NOMO-1 (cell line): ENCODE data around the gene DEPDC1B.
"Not testable (repeated sequence)": the region's sequence is repeated elsewhere in the genome, so short reads cannot be mapped to it uniquely, and the experiment has no call there.

Source experiments
- DNase-seq, 2 experiments: peaks; one replicate each; lab custom pipeline; 2025; ENCODE audit not compliant: unreplicated experiment in 2 of 2; lab: John Stamatoyannopoulos, UW

The DEPDC1B gene, protein sequence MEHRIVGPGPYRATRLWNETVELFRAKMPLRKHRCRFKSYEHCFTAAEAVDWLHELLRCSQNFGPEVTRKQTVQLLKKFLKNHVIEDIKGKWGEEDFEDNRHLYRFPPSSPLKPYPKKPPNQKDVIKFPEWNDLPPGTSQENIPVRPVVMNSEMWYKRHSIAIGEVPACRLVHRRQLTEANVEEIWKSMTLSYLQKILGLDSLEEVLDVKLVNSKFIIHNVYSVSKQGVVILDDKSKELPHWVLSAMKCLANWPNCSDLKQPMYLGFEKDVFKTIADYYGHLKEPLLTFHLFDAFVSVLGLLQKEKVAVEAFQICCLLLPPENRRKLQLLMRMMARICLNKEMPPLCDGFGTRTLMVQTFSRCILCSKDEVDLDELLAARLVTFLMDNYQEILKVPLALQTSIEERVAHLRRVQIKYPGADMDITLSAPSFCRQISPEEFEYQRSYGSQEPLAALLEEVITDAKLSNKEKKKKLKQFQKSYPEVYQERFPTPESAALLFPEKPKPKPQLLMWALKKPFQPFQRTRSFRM

DNA sequence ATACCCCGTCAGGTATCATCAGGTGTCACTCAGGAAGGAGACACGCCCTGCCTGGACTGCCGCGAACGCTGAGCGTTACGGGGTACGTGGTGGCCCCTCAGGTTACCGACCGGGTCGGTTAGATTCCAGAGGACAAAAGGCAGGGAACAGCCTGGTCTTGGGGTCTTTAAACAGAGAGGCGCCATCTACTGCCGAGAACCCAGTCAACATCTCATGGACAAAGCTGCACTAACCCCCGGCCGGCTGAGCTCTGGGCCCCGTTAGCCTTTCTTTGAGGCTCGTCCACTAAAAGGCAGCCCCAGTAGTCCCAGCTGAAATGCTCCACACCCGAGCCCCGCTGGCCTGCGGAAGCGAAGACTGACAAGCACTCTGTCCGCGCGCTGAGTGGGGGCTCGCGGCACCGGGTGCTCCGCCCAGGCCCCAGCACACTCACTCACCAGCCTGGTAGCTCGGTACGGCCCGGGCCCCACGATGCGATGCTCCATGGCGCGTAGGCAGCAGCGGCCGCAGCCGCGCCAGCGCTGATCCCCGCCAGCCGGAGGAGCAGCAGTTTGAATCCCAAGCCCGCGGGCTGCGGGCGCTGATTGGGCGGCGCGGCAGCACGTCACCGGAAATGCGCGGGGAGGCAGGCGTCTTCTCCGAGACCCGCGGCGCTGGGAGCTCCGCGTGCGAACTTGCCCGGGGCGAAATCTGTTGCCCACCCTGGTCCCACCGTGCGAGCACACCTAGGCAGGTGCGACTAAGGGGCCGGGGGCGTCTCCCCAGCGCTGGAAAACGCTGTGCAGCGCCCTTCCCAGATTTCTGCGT, at the start of gene DEPDC1B:
DEPDC1B (minus strand) TSS at position 558 of the 807 bp plus-strand sequence; CDS start at position 485, 73 bp downstream.
- peak; percentile 85 to 91 for DNase-seq

DNA sequence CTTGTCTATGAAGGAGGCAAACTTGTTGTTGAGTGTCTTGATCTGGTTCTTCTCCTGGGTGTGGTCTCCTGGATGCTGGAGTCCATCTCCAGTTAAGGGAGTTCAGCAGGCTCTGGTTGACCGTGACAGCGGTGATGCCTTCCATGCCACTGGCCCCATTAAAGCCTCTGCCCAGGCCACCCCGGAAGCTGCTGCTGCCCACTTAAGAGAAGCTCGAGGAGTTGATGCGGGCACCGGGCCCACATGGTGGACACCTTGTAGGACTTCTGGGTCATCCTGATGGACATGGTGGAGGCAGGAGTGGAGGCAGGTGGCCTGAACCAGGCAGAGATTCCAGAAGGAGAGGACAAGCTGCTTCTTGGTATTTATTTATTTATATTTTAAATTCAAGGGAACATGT, 44.7 kb upstream of the DEPDC1B start:
- no peak for DNase-seq

DNA sequence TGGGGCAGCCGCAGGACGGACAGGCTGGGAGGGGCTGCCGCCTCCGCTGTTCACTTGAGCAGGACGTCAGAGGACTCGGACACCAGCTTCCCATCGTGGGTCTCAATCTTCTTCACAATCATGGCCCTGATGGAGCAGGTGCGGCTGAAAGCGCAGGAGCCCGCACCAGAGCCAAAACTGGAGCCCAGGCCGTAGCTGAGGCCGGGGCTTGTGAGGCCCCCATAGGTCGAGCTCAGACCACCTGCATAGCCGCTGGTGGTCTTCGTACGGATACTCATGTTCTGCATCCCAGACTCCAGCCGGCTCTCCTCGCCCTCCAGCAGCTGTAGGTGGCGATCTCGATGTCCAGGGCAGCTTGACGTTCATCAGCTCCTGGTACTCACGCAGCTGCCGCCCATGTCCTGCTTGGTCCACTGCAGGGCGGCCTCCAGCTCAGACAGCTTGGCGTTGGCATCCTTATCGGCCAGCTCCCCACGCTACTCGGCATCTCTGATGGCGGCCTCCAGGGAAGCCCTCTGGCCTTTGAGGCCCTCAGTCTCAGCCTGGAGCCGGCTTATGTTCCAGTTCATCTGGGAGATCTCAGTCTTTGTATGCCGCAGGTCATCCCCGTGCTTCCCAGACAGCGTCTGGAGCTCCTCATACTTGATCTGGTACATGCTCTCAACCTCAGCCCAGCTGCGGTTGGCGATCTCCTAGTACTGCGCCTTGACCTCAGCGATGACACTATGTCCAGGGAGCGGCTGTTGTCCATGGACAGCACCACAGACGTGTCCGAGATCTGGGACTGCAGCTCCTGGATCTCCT, 43.7 kb upstream of the DEPDC1B start:
- DNase-seq, result no peak

DNA sequence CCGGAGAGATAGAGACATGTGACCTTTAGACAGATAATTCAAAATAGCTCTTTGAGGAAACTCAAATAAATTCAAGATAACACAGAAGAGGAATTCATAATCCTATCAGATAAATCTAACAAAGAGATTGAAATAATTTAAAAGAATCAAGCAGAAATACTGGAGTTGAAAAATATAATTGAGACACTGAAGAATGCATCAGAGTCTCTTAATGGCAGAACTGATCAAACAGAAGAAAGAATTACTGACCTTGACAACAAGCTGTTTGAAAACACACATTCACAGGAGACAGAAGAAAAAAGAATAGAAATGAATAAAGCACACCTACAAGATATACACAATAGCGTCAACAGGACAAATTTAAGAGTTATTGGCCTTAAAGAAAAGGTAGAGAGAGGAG, 40.4 kb upstream of the DEPDC1B start:
- no peak for DNase-seq

DNA sequence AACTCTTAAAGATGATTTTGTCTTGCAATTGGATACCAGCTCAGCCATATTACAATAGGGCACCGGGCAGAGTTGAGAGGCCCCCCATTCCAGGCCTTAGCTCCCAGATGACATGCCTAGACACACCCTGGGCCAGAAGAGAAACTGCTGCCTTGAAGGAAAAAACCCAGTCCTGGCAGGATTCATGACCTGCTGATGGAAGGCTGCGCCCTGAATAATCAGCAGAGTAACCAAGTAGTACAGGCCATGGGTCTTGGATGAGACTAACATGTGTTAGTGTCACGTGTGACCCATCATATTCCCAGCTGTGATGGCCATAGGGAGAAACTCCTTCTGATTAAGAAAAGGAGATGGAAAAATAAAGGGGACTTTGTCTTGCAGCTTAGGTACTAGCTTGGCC, 39.0 kb upstream of the DEPDC1B start:
- DNase-seq, result no peak

DNA sequence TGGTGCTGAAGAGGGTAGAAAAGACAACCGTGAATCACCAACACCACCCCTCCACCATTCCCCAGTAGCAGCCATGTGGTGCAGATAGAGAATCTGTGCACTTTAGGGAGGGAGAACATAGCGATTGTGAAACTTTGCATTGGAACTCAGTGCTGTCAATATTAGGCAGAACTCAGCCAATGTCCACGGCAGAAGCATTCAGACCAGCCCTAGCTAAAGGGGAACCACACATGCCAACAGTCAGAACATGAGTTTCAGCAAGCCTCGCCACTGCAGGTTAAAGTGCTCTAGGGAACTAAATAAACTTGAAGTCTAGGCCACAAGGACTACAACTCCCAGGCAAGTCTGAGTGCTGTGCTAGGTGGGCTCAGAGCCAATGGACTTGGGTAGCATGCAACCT, 38.5 kb upstream of the DEPDC1B start:
- peak in 1 of 2 experiments; percentile 22 for DNase-seq

DNA sequence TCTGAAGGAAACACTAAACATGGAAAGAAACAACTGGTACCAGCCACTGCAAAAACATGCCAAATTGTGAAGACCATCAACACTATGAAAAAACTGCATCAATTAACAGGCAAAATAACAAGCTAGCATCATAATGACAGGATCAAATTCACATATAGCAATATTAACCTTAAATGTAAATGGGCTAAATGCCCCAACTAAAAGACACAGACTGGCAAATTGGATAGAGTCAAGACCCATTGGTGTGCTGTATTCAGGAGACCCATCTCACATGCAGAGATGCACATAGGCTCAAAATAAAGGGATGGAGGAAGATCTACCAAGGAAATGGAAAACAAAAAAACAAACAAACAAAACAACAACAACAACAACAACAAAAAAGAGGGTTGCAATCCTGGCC, 30.9 kb upstream of the DEPDC1B start:
- not testable (repeated sequence) for DNase-seq

DNA sequence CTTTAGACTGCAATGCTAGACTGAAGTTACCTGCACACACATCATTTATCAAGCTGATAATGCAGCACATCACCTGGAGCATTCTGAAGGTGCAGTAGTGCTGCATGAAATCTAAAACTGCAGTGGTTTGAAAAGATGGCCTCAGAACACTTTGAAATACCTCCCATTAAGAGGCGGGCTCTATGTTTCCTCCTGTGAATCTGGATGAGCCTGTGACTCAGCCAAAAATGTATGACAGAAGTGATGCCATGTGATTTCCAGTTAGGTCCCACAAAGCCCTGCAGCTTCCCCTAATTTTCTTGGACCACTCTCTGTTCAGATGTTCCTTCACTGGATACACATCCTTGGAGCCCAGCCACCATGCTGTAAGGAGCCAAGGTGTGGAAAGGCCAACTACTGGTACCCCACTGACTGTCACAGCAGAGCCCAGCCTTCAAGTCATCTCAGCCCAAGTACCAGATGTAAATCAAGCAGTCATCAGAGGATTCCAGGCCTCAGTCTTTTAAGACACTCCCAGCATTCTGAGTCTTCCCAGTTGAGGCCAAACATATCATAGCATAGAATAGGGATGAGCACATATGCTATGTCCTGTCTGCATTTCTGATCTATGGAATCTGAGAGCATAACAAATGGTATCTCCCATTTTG, 27.2 kb upstream of the DEPDC1B start:
- no peak for DNase-seq

DNA sequence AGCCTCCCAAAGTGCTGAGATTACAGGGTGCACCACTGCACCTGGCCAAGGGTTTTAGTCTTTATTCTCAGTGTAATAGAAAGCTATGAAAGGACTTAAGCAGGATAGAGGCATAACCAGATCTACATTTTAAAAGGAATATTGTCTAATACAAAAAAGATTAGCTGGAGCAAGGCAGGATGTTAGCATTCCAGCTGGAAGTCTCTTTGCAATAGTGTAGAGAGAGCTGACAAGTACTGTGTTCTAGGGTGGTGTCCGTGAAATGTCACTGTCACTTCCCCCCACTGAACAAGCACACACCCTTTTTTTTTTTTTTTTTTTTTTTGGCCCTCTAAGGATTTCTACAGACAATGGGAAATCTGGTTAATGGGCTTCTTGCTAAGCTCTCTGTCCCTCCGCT, 24.2 kb upstream of the DEPDC1B start:
- no peak for DNase-seq

DNA sequence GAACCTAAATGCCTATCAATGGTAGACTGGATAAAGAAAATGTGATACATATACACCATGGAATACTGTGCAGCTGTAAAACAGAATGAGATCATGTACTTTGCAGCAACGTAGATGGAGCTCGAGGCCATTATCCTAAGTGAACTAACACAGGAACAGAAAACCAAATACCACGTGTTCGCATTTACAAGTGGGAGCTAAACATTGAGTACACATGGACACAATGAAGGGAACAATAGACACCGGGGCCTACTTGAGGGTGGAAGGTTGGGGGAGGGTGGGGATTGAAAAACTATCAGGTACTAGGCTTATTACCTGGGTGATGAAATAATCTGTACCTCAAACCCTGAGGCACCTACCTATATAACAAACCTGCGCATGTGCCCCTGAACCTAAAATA, 22.4 kb upstream of the DEPDC1B start:
- DNase-seq, result no peak

DNA sequence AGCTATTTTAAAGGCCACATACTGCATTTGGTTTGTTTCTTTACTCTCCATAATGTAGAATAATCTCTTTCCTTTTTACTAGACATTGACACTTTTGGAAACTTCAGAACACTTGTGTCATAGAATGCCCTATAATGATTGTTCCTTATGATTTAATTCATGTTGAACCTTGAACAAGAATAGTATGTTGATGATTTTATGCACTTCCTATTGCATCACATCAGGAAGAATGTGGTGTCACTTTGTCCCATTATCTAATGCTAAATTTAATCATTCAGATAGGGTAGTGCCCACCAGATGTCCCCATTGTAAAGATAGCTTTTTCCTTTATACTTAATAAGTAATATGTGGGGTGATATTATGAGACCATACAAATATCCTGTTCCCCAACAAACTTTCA, 19.4 kb upstream of the DEPDC1B start:
- no peak for DNase-seq

DNA sequence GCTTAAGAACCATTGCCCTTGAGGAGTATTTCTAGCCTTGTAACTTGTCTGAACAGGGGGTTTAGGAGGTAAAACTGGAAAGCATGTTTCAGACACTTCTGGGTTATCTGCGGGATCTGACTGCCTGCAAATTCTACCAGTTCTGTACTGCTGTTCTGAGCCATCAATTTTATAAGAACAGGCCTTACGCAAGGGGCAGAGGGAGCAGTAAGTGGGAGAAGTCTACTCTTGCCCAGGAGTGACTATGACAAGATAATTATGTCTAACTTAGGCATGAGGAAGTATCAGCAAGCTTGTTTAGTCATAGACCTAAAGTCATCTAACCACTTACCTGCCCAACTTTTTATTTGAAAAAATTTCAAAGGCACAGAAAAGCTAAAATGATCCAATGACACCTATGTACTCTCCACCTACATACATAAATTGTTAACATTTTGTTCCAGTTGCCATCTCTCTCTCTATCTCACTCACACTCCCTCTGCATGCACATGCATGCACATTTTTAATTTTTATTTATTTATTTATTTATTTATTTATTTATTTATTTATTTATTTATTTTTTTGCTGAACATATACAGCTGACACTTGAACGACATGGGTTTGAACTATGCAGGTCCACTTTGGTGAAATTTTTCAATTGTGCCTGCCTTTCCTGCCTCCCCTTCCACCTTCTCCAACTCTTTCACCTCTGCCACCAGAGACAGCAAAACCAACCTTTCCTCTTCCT, 18.4 kb upstream of the DEPDC1B start:
- peak; percentile 83 to 91 for DNase-seq

DNA sequence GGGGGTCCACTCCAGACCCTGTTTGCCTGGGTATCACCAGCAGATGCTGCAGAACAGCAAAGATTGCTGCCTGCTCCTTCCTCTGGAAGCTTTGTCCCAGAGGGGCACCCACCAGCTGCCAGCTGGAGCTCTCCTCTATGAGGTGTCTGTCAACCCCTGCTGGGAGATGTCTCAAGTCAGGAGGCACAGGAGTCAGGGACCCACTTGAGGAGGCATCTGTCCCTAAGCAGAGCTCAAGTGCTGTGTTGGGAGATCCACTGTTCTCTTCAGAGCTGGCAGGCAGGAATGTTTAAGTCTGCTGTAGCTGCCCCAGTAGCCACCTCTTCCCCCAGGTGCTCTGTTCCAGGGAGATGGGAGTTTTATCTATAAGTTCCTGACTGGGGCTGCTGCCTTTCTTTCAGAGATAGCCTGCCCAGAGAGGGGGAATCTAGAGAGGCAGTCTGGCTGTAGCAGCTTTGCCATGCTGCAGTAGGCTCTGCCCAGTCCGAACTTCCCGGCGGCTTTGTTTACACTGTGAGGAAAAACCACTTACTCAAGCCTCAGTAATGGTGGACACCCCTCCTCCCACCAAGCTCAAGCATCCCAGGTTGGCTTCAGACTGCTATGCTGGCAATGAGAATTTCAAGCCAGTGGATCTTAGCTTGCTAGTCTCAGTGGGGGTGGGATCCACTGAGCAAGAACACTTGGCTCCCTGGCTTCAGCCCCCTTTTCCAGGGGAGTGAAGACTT, 15.4 kb upstream of the DEPDC1B start:
- DNase-seq, result not testable (repeated sequence)

DNA sequence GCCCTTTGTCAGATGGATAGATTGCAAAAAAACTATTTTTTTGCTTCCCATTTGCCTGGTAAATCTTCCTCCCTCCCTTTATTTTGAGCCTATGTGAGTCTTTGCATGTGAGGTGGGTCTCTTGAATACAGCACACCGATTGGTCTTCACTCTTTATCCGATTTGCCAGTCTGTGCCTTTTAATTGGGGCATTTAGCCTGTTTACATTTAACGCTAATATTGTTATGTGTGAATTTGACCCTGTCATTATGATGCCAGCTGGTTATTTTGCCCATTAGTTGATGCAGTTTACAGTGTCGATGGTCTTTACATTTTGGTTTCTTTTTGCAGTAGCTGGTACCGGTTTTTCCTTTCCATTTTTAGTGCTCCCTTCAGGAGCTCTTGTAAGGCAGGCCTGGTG, 13.0 kb upstream of the DEPDC1B start:
- no peak for DNase-seq

DNA sequence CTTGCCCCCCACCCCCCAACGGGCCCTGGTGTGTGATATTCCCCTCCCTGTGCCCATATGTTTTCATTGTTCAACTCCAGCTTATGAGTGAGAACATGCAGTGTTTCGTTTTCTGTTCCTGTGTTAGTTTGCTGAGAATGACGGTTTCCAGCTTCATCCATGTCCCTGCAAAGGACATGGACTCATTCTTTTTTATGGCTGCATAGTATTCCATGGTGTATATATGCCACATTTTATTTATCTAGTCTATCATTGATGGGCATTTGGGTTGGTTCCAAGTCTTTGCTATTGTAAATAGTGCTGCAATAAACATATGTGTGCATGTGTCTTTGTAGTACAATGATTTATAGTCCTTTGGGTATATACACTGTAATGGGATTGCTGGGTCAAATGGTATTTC, 11.9 kb upstream of the DEPDC1B start:
- not testable (repeated sequence) for DNase-seq

DNA sequence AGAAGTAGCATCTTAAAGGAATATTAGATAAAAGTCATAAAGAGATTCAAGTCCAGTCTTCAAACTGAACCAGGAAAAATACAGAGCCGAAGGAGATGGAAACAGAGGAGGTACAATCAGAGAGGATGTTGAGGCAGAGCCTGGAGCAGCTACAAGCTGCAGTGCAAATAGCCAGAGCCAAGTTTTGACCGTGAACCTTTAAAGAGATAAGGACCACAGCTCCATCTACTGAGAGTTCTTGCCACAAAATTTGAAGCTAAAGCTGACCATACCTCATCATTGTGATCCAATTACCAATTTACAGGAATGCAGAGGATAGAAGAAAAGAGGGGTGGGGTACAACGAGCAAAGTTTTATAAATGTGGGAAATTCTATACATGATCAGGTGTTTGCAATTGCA, 10.4 kb upstream of the DEPDC1B start:
- DNase-seq, result no peak

DNA sequence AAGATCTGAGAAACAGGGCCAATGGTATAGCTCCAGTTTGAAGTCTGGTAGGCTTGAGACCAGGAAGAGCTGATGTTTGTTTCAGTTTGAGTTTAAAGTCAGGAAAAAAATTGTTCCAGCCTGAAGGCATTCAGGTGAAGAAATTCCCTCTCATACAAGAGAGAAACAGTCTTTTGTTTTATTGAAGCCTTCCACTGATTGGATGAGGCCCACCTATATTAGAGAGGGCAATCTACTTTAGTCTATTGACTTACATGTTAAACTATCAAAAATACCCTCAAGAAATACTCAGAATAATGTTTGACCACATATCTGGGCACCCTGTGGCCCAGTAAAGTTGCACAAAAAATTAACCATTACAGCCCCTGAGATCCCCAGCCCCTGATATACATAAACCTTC, 5.2 kb upstream of the DEPDC1B start:
- DNase-seq, result no peak

DNA sequence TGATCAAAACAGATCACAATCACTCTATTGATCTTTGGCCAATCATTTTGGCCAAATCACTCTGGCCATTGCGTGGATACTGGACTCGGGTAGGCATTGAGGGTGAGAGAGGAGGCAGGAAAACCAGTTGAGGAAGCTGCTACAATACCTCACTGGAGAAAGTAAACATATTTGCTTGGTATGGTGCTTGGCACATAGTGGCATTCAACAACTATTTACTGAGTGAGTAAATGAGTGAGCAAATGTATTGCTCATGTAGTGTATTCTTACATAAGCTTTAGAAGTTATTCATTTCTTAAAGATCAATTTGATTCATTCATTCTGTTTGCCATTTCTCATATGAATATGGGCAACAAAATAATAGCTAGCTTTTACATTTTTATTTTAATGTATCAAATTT, 4.0 kb upstream of the DEPDC1B start:
- no peak for DNase-seq

DNA sequence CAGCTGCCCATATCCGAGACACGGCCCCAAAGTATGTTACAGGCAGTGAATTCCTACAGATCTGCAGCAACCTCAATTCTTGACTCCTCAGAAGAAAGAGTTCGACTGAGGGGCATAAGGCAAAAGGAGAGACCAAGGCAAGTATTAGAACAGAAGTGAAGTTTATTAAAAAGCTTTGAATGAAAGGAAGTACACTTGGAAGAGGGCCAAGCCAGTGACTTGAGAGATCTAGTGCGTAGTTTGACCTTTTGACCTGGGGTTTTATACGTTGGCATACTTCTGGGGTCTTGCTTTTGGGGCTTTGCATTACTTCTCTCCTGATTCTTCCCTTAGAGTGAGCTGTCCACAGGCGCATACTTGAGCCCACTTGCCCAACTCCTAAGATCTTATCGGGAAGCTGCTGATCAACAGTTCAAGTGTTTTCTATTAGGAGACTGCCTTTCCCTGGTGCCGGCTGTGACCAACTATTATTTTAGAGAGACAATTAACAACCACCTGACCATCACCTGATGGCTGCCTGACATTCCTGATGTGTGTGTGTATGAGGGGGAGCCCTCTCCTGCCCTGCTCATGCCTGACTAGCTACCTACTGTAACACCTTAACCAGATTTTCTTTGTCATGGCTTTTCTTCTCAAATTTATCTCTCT, 1.5 kb upstream of the DEPDC1B start:
- DNase-seq, result no peak
